NCI-H510A (cell line): ENCODE results near the gene NELL1.
A peak's percentile ranks its signal among the peaks of the same experiment; 100 is the strongest.
"Not testable (repeated sequence)": the region's sequence is repeated elsewhere in the genome, so short reads cannot be mapped to it uniquely, and the experiment has no call there.

Experiments used
- DNase-seq: peaks from one replicate; lab custom pipeline; 2025; lab: John Stamatoyannopoulos, UW

NELL1 gene

GRCh38 chr11:21205205-21205604, 535.8 kb downstream of the NELL1 start:
- DNase-seq, result no peak

GRCh38 chr11:21225860-21226259, 556.5 kb downstream of the NELL1 start:
- no peak for DNase-seq

GRCh38 chr11:21229224-21229623, 559.8 kb downstream of the NELL1 start:
- no peak for DNase-seq

- no peak for DNase-seq
Observed at GRCh38 chr11:21250196-21250595, 580.8 kb downstream of the NELL1 start.

- no peak for DNase-seq
Observed at GRCh38 chr11:21254055-21254454, 584.7 kb downstream of the NELL1 start.

- DNase-seq, result no peak
Observed at GRCh38 chr11:21254790-21255189, 585.4 kb downstream of the NELL1 start.

GRCh38 chr11:21257461-21257860, 588.1 kb downstream of the NELL1 start:
- DNase-seq, result no peak

- DNase-seq, result no peak
Observed at GRCh38 chr11:21258414-21258813, 589.0 kb downstream of the NELL1 start.

GRCh38 chr11:21260101-21260500, 590.7 kb downstream of the NELL1 start:
- no peak for DNase-seq

GRCh38 chr11:21262992-21263391, 593.6 kb downstream of the NELL1 start:
- no peak for DNase-seq

GRCh38 chr11:21264125-21264524, 594.7 kb downstream of the NELL1 start:
- DNase-seq, result no peak

- DNase-seq, result no peak
Observed at GRCh38 chr11:21268036-21268435, 598.6 kb downstream of the NELL1 start.

- not testable (repeated sequence) for DNase-seq
Observed at GRCh38 chr11:21272139-21272538, 602.8 kb downstream of the NELL1 start.

- DNase-seq, result no peak
Observed at GRCh38 chr11:21278840-21279239, 609.5 kb downstream of the NELL1 start.

- DNase-seq, result no peak
Observed at GRCh38 chr11:21285104-21285503, 615.7 kb downstream of the NELL1 start.

- DNase-seq, result peak; percentile 2
Observed at GRCh38 chr11:21289686-21290085, 620.3 kb downstream of the NELL1 start.

GRCh38 chr11:21295508-21295907, 626.1 kb downstream of the NELL1 start:
- no peak for DNase-seq

- no peak for DNase-seq
Observed at GRCh38 chr11:21301981-21302380, 632.6 kb downstream of the NELL1 start.

GRCh38 chr11:21306739-21307358, 637.5 kb downstream of the NELL1 start:
- no peak for DNase-seq

- DNase-seq, result no peak
Observed at GRCh38 chr11:21307874-21308273, 638.5 kb downstream of the NELL1 start.

- no peak for DNase-seq
Observed at GRCh38 chr11:21316591-21316990, 647.2 kb downstream of the NELL1 start.

GRCh38 chr11:21321072-21321471, 651.7 kb downstream of the NELL1 start:
- no peak for DNase-seq

GRCh38 chr11:21321530-21321929, 652.1 kb downstream of the NELL1 start:
- no peak for DNase-seq

GRCh38 chr11:21323617-21324016, 654.2 kb downstream of the NELL1 start:
- DNase-seq, result no peak

GRCh38 chr11:21343204-21343603, 673.8 kb downstream of the NELL1 start:
- no peak for DNase-seq
